HepG2 (cell line): ENCODE results near the gene HNRNPH3. TPM values are rescaled to one million over a fixed set of nuclear protein-coding genes. Genes with fewer than 3 reads are reported as not detected.

ENCODE experiments used
- ATF3 ChIP-seq: sonication (generic); formaldehyde crosslinking; IDR thresholded peaks from 2 replicates; pipeline ENCODE4 v1.4.0; 2020; ENCODE audit warnings: missing genetic modification reagents
- CBFB ChIP-seq: sonication (generic); formaldehyde crosslinking; IDR thresholded peaks from 2 replicates; pipeline ENCODE4 v1.4.0; 2020; ENCODE audit warnings: missing genetic modification reagents
- E2F2 ChIP-seq: sonication (generic); formaldehyde crosslinking; IDR thresholded peaks from 2 replicates; pipeline ENCODE4 v1.4.0; 2020; ENCODE audit warnings: missing genetic modification reagents, borderline replicate concordance
- FOXA3 ChIP-seq: IDR thresholded peaks from 2 replicates; pipeline ENCODE4 v1.6.1; 2016; ENCODE audit warnings: missing genetic modification reagents, missing compliant biosample characterization
- GATAD1 ChIP-seq: IDR thresholded peaks from 2 replicates; pipeline ENCODE4 v1.6.1; 2016; ENCODE audit warnings: missing genetic modification reagents, missing compliant biosample characterization
- HHEX ChIP-seq: IDR thresholded peaks from 2 replicates; pipeline ENCODE4 v1.6.1; 2016; ENCODE audit warnings: control low read depth
- KDM2A ChIP-seq: sonication (generic); formaldehyde crosslinking; IDR thresholded peaks from 2 replicates; pipeline ENCODE4 v1.4.0; 2020; ENCODE audit warnings: low read depth, missing genetic modification reagents, borderline replicate concordance
- KDM4B ChIP-seq: sonication (generic); formaldehyde crosslinking; IDR thresholded peaks from 2 replicates; pipeline ENCODE4 v1.4.0; 2020; ENCODE audit warnings: missing genetic modification reagents
- MAFK ChIP-seq, 2 experiments: IDR thresholded peaks in 1 of 2; conservative IDR thresholded peaks in 1 of 2; 2 replicates each; pipeline ENCODE4 v1.6.1; 2011; ENCODE audit warnings: improper control_type of control experiment in 2 of 2, low read length in 2 of 2
- MED13 ChIP-seq: sonication (generic); formaldehyde crosslinking; IDR thresholded peaks from 2 replicates; pipeline ENCODE4 v1.5.0; 2020; ENCODE audit warnings: missing genetic modification reagents
- MNT ChIP-seq: fragments of 450-650 bp; IDR thresholded peaks from 2 replicates; pipeline ENCODE4 v1.6.1; 2016
- RXRA ChIP-seq: sonication (generic); formaldehyde crosslinking; IDR thresholded peaks from 2 replicates; pipeline ENCODE4 v1.5.1; 2020; ENCODE audit warnings: missing genetic modification reagents
- SALL1 ChIP-seq: sonication (generic); formaldehyde crosslinking; IDR thresholded peaks from 2 replicates; pipeline ENCODE4 v1.8.0; 2022; ENCODE audit warnings: mild to moderate bottlenecking, missing genetic modification reagents
- SMC3 ChIP-seq: IDR thresholded peaks from 2 replicates; pipeline ENCODE4 v1.6.1; 2011; ENCODE audit warnings: low read length, improper control_type of control experiment
- TCF7L2 ChIP-seq: IDR thresholded peaks from 2 replicates; pipeline ENCODE4 v1.6.1; 2011; ENCODE audit warnings: mild to moderate bottlenecking, low read depth, low read length, moderate library complexity
- U2AF2 ChIP-seq: fragments of 200-400 bp; formaldehyde crosslinking; IDR thresholded peaks from 2 replicates; pipeline ENCODE4 v1.6.1; 2017; ENCODE audit warnings: low read depth, mild to moderate bottlenecking, low read length
- XRCC5 ChIP-seq: fragments of 200-400 bp; formaldehyde crosslinking; optimal IDR thresholded peaks from 2 replicates; pipeline ENCODE3; 2017; ENCODE audit warnings: mild to moderate bottlenecking, low read length
- ZNF207 ChIP-seq: fragments of 450-650 bp; IDR thresholded peaks from 2 replicates; pipeline ENCODE4 v1.6.1; 2016; ENCODE audit warnings: antibody characterized with exemption, borderline replicate concordance
- ZNF513 ChIP-seq: sonication (generic); formaldehyde crosslinking; conservative IDR thresholded peaks from 2 replicates; pipeline ENCODE4 v1.5.0; 2020; ENCODE audit warnings: missing genetic modification reagents
- ZNF616 ChIP-seq: sonication (generic); formaldehyde crosslinking; IDR thresholded peaks from 2 replicates; pipeline ENCODE4 v1.5.0; 2020; ENCODE audit warnings: low read depth, mild to moderate bottlenecking, missing genetic modification reagents
- polyA plus RNA-seq, 8 experiments: library from polyadenylated mRNA; depleted of rRNA in 3 of 8; stranded (reverse) in 7 of 8; unstranded in 1 of 8; fragments of >200 nt; fragmentation: Illumina TruSeq in 4 of 8; extraction: Trizol in 4 of 8; gene quantifications; 2 replicates each; pipeline versions ENCODE4 v1.2.1 to v1.2.3, GENCODE V29; 2011 to 2016; ENCODE audit warnings: low read depth in 4 of 8, missing spikeins in 1 of 8, mixed read lengths in 1 of 8; ENCODE audit not compliant: insufficient read depth in 1 of 8
- total RNA-seq, 5 experiments: library from RNA; depleted of rRNA; stranded (reverse); fragments of >200 nt; fragmentation: Illumina TruSeq; extraction: Trizol; gene quantifications; 2 replicates each; pipeline ENCODE4 v1.2.3, GENCODE V29; 2016; ENCODE audit warnings: low read depth in 1 of 5
- TF ChIP-seq, protein P1 (sequence below): sonication (generic); formaldehyde crosslinking; IDR thresholded peaks from 2 replicates; pipeline ENCODE4 v1.4.0; 2020; ENCODE audit warnings: missing genetic modification reagents
- TF ChIP-seq, protein P2 (sequence below): sonication (generic); formaldehyde crosslinking; IDR thresholded peaks from 2 replicates; pipeline ENCODE4 v1.5.0; 2020; ENCODE audit warnings: missing genetic modification reagents

HNRNPH3 gene
- total and polyA plus RNA-seq, 2 of the 13 experiments (the other 11 are each of a cell fraction or from before 2014, with no cell fraction given) = 46.0 to 47.7 TPM

DNA sequence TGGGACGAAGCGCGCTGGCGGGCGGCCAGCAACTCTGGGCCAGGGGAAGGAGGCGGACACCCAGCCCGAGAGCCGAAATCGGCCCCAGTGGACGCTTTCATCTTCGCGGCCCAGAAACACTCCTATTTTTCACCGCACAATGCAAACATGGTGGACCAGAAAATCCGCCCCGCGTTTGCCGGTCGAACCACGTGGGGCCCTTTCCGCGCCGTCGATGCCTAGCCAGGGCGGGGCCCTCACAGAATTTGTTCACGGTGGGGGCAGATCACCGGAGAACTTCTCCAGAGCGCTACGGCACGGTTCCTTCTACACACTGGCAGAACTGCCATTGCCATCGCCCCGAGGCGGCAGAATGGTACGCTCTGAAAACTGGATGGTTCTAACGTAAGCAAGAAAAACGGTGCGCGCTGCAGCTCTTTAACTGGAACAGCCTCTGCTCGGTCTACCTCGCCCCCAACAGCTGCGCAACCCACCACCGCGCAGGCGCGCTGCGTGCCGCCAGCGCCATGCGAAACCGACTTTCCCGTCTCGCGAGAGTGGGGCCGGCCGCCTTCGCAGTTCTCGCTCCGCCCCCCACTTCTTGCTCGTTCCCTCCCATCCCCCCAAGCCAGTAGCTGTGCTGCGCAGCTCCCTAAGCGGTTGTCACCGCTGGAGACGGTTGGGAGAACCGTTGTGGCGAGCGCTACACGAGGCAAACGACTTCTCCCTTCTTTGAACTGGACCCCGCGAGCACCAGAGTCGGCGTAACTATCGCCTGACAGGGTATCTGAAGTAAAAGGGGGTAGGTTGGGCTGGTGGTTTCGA is at the start of gene HNRNPH3 (continued):
- TF ChIP-seq ATF3 (peak; percentile 51; the same call in 1 of the 2 replicates), MED13 (CRISPR knock-in tag) (peak; percentile 91; the same call in 1 of the 2 replicates), SALL1 (CRISPR knock-in tag) (peak; percentile 94), E2F2 (peak; percentile 79), ZNF207 (no peak), HHEX (CRISPR knock-in tag) (no peak), FOXA3 (CRISPR knock-in tag) (peak; percentile 80), XRCC5 (no peak), CBFB (peak; percentile 66), KDM4B (CRISPR knock-in tag) (peak; percentile 66; the same call in 1 of the 2 replicates), MNT (0 out of 2 replicates have a peak, but pooled peaks have one; percentile 12), MAFK (conservative IDR thresholded peaks at IDR 0.05 in 1 of 2, IDR thresholded peaks at IDR 0.05 in 1 of 2; ENCODE audit: low read length in 2 of 2) (no peak; a peak in 1 of 4 replicates), ZNF513 (CRISPR knock-in tag) (peak; percentile 82; the same call in 1 of the 2 replicates), RXRA (CRISPR knock-in tag) (peak; percentile 82), U2AF2 (no peak; the same call in 1 of the 2 replicates), KDM2A (peak; percentile 93), GATAD1 (CRISPR knock-in tag) (peak; percentile 86), ZNF616 (CRISPR knock-in tag) (peak; percentile 84), SMC3 (no peak), TCF7L2 (no peak)
- TF ChIP-seq, protein P1, sequence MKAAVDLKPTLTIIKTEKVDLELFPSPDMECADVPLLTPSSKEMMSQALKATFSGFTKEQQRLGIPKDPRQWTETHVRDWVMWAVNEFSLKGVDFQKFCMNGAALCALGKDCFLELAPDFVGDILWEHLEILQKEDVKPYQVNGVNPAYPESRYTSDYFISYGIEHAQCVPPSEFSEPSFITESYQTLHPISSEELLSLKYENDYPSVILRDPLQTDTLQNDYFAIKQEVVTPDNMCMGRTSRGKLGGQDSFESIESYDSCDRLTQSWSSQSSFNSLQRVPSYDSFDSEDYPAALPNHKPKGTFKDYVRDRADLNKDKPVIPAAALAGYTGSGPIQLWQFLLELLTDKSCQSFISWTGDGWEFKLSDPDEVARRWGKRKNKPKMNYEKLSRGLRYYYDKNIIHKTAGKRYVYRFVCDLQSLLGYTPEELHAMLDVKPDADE (CRISPR knock-in tag) = peak; percentile 92; the same call in 1 of the 2 replicates
- TF ChIP-seq, protein P2, sequence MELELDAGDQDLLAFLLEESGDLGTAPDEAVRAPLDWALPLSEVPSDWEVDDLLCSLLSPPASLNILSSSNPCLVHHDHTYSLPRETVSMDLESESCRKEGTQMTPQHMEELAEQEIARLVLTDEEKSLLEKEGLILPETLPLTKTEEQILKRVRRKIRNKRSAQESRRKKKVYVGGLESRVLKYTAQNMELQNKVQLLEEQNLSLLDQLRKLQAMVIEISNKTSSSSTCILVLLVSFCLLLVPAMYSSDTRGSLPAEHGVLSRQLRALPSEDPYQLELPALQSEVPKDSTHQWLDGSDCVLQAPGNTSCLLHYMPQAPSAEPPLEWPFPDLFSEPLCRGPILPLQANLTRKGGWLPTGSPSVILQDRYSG = no peak
